Psoas muscle (tissue), 8 donors: Measurements from ENCODE around the gene SLC39A10. TPM values are rescaled to one million over a fixed set of nuclear protein-coding genes. Genes with fewer than 3 reads are reported as not detected.

Experiments
- ATAC-seq, 4 donors: fragments of 200-7000 bp; cut with Tn5 transposase; one replicate each; pipeline ENCODE4 v1.9.1; 2020; ENCODE audit warnings: moderate library complexity in 3 of 4, mild to moderate bottlenecking in 2 of 4
- DNase-seq, 2 donors: peaks; one replicate each; pipeline ENCODE4 v3.0.0-alpha.2; 2020
- H3K27ac ChIP-seq: fragments of 200-600 bp; one replicate; pipeline ENCODE4 v1.8.0; 2022
- H3K27me3 ChIP-seq, 3 donors: fragments of 200-600 bp in 1 of 3; one replicate each; pipeline versions ENCODE4 v1.6.1 to v1.8.0; 2013 to 2022; ENCODE audit warnings: low read length in 2 of 3, mild to moderate bottlenecking in 2 of 3, moderate library complexity in 1 of 3; ENCODE audit not compliant: insufficient read depth in 3 of 3
- H3K36me3 ChIP-seq, 2 donors: fragments of 200-600 bp in 1 of 2; one replicate each; pipeline versions ENCODE4 v1.6.1 to v1.8.0; 2013 to 2022; ENCODE audit warnings: low read depth in 1 of 2, mild to moderate bottlenecking in 1 of 2, moderate library complexity in 1 of 2; ENCODE audit not compliant: insufficient read depth in 1 of 2
- H3K4me1 ChIP-seq: fragments of 200-600 bp; one replicate; pipeline ENCODE4 v1.8.0; 2022
- H3K4me3 ChIP-seq: fragments of 200-600 bp; one replicate; pipeline ENCODE4 v1.8.0; 2022; ENCODE audit warnings: mild to moderate bottlenecking
- H3K9me3 ChIP-seq: fragments of 200-600 bp; one replicate; pipeline ENCODE4 v1.8.0; 2022
- CTCF ChIP-seq: fragments of 200-600 bp; IDR thresholded peaks from one replicate; pipeline ENCODE4 v1.8.0; 2022; ENCODE audit warnings: antibody characterized with exemption
- WGBS, 3 donors: extraction: QIAGEN DNeasy Blood & Tissue Kit; methylation state at CpG; one replicate each; pipeline versions ENCODE4 v1.1.6 to v1.1.7; 2013; 5-methylcytosine and 5-hydroxymethylcytosine counted together
- intact Hi-C, 2 donors: fragments of 100-400 bp; cut with DNase I; formaldehyde crosslinking; loops; one replicate each; pipeline versions ENCODE4 v1.11.0 to v1.14.2; 2022
- polyA plus RNA-seq, 3 donors: library from polyadenylated mRNA; stranded (reverse); fragments of 200-250 nt; gene quantifications; one replicate each; pipeline ENCODE4 v1.2.3, GENCODE V29; 2013
- total RNA-seq, 4 donors: library from RNA; stranded (reverse); fragmentation: NEBNext Ultra II Directional in 2 of 4; extraction: Animal tissue kit (Norgen Biotek cat#: 25700) in 2 of 4; gene quantifications; one replicate each; pipeline versions ENCODE4 v1.2.1 to v1.2.4, GENCODE V29; 2021 to 2023
- donor health status: healthy with polysubstance abuse.
- donor health status: DM: no; HTN: no; CAD: no; lungs with moderate emphysema.
- donor health status: Bipolar disorder and iron deficiency.
- donor health status: healthy.
- donor health status: DM: yes; HTN: yes; CAD: no.
- donor health status: DM: no; HTN: no; CAD: no.
- donor health status: DM: no; HTN: no; CAD: no.
- donor health status: DM: yes; HTN: yes; CAD: no.

Gene SLC39A10
- total and polyA plus RNA-seq, 7 donors, result 0.98 to 7.7 (median 3.8) TPM

- H3K27me3 ChIP-seq, result no peaks in the 10 kb centered on the region
- H3K9me3 ChIP-seq, result no peaks in the 10 kb centered on the region
- WGBS, 3 donors, result 89 to 97% (median 95%) methylated on average over 2 of the region's 2 CpGs
- no peak overlapping the region for H3K4me3 ChIP-seq
- no peak for TF ChIP-seq CTCF
- no peak overlapping the region for H3K27ac ChIP-seq
- DNase-seq (no peak), ATAC-seq (no peak)
- H3K4me1 ChIP-seq, result no peaks in the 10 kb centered on the region
- peaks cover 2 to 13% of the 10 kb centered on the region in 2 donors for H3K36me3 ChIP-seq
- intact Hi-C loops, result no loop called here
These were observed 53.1 kb downstream of the SLC39A10 start for GRCh38 chr2:195709901-195710806.

GRCh38 chr2:195711478-195711877 is 54.5 kb downstream of the SLC39A10 start:
- H3K27ac ChIP-seq, result no peak overlapping the region
- TF ChIP-seq CTCF, result no peak
- no peaks in the 10 kb centered on the region for H3K27me3 ChIP-seq
- no peaks in the 10 kb centered on the region for H3K9me3 ChIP-seq
- intact Hi-C loops, result no loop called here
- peaks cover 2 to 22% of the 10 kb centered on the region in 2 donors for H3K36me3 ChIP-seq
- H3K4me1 ChIP-seq, result no peaks in the 10 kb centered on the region
- ATAC-seq, result no peak
- no peak for DNase-seq
- H3K4me3 ChIP-seq, result no peak overlapping the region

- no peak for ATAC-seq
- TF ChIP-seq CTCF, result no peak
- no peak overlapping the region for H3K4me3 ChIP-seq
- DNase-seq, result no peak
- WGBS, 3 donors, result 96% methylated on average over 4 of the region's 4 CpGs
- peaks cover 4 to 53% of the 10 kb centered on the region in 2 donors for H3K36me3 ChIP-seq
- no peaks in the 10 kb centered on the region for H3K27me3 ChIP-seq
- intact Hi-C loops, result no loop called here
- H3K4me1 ChIP-seq, result no peaks in the 10 kb centered on the region
- H3K27ac ChIP-seq, result no peak overlapping the region
- H3K9me3 ChIP-seq, result no peaks in the 10 kb centered on the region
These were observed 59.4 kb downstream of the SLC39A10 start for GRCh38 chr2:195716466-195716865.

- no peak overlapping the region for H3K27ac ChIP-seq
- no peaks in the 10 kb centered on the region for H3K27me3 ChIP-seq
- H3K9me3 ChIP-seq, result no peaks in the 10 kb centered on the region
- WGBS, 3 donors, result 99 to 100% (median 100%) methylated on average over 2 of the region's 2 CpGs
- no peak overlapping the region for H3K4me3 ChIP-seq
- DNase-seq, result no peak
- no peaks in the 10 kb centered on the region for H3K4me1 ChIP-seq
- TF ChIP-seq CTCF, result no peak
- ATAC-seq, result no peak
- intact Hi-C loops, result no loop called here
- peaks cover 4 to 38% of the 10 kb centered on the region in 2 donors for H3K36me3 ChIP-seq
These were observed 64.0 kb downstream of the SLC39A10 start for GRCh38 chr2:195721042-195721441.
